Measurements from ENCODE around the gene VGLL1.

Gene VGLL1

GRCh38 chrX:136555694-136556093 lies 23.7 kb downstream of the VGLL1 start:
- DNase-seq: no peak

- DNase-seq: no peak
Measured at GRCh38 chrX:136572030-136572429, 40.0 kb downstream of the VGLL1 start.

- DNase-seq: no peak
Measured at GRCh38 chrX:136574548-136574947, 42.5 kb downstream of the VGLL1 start.

- DNase-seq: peak; percentile 64
Measured at GRCh38 chrX:136577552-136577951, 45.5 kb downstream of the VGLL1 start.

GRCh38 chrX:136580316-136580715 lies 48.3 kb downstream of the VGLL1 start:
- DNase-seq: no peak

- DNase-seq: no peak
Measured at GRCh38 chrX:136582624-136583023, 50.6 kb downstream of the VGLL1 start.

- DNase-seq: no peak
Measured at GRCh38 chrX:136584545-136584944, 52.5 kb downstream of the VGLL1 start.

- DNase-seq: no peak
Measured at GRCh38 chrX:136585262-136585661, 53.2 kb downstream of the VGLL1 start.

- no peak for DNase-seq
Measured at GRCh38 chrX:136585960-136586359, 53.9 kb downstream of the VGLL1 start.

- peak; percentile 15 for DNase-seq
Measured at GRCh38 chrX:136586386-136586785, 54.4 kb downstream of the VGLL1 start.

GRCh38 chrX:136587532-136587931 lies 55.5 kb downstream of the VGLL1 start:
- no peak for DNase-seq

- no peak for DNase-seq
Measured at GRCh38 chrX:136588036-136588435, 56.0 kb downstream of the VGLL1 start.

- no peak for DNase-seq
Measured at GRCh38 chrX:136589966-136590365, 58.0 kb downstream of the VGLL1 start.

- no peak for DNase-seq
Measured at GRCh38 chrX:136597356-136597755, 65.3 kb downstream of the VGLL1 start.

- no peak for DNase-seq
Measured at GRCh38 chrX:136597954-136598353, 65.9 kb downstream of the VGLL1 start.

- DNase-seq: no peak
Measured at GRCh38 chrX:136598631-136599030, 66.6 kb downstream of the VGLL1 start.

- no peak for DNase-seq
Measured at GRCh38 chrX:136600059-136600458, 68.0 kb downstream of the VGLL1 start.
